NB4 (cell line): ENCODE results near the gene PDE7B.

Experiments
- DNase-seq: peaks from one replicate; pipeline ENCODE4 v3.0.0; 2010; ENCODE audit warnings: low read depth
- H3K4me3 ChIP-seq: one replicate; pipeline ENCODE4 v1.5.1; 2011; ENCODE audit warnings: mild to moderate bottlenecking, low read depth, low read length, moderate library complexity
- MYC ChIP-seq: IDR thresholded peaks from 2 replicates; pipeline ENCODE4 v1.6.1; 2011; ENCODE audit warnings: low read depth, low read length
- POLR2A ChIP-seq: IDR thresholded peaks from 2 replicates; pipeline ENCODE4 v1.6.1; 2011; ENCODE audit warnings: mild to moderate bottlenecking; ENCODE audit not compliant: insufficient read length; ENCODE audit errors: extremely low read depth
- TF ChIP-seq, protein P1 (sequence below): IDR thresholded peaks from one replicate; pipeline ENCODE4 v1.5.1; 2012; ENCODE audit warnings: low read depth, low read length
- TF ChIP-seq, protein P2 (sequence below): IDR thresholded peaks from 2 replicates; pipeline ENCODE4 v1.6.1; 2011; ENCODE audit warnings: low read depth, low read length

Gene PDE7B

DNA sequence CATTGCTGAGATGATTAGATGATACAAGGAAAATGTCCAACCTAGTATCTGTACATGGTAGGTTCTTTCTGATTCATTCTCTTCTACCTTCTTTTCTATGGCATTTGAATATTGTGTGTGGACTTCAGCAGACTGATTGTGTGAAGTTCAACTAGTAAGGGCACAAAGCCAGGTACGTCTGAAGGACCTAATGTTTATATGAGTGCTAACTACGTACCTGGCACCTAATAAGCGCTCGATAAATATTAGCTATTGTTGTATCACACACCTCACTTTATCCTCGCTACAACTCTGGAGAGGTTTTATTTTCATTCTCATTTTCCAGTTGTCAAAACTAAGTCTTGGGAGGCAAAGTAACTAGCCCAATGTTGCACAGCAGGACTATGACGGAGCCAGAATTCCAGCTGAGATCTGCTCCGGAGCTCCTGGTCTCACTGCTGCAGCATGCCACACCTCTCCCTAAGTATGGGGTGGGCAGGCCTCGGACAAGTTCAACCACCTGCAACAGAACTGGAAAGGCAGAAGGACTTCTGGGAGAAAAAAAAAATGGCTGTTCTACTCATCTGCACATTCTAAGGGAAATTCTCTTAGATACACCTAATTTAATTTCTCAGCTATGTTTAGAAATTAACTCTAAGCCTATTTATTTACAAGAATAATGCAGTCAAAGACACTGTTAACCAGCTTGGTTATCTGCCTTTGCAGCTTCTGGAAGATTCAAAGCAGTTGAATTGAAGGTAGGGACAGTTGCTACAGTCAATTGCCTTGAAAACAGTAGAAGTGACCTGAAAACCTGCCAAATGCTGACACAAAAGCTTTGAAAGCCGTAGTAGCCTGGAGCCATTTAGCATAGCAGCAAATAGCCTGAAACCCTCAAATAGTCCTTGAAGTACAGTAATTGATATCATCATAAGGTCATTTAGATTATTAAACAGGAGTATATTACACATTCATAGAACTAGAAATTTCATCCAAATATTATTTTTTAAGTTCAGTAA, 165.0 kb downstream of the PDE7B start:
- no peak for DNase-seq
- TF ChIP-seq, protein P1, sequence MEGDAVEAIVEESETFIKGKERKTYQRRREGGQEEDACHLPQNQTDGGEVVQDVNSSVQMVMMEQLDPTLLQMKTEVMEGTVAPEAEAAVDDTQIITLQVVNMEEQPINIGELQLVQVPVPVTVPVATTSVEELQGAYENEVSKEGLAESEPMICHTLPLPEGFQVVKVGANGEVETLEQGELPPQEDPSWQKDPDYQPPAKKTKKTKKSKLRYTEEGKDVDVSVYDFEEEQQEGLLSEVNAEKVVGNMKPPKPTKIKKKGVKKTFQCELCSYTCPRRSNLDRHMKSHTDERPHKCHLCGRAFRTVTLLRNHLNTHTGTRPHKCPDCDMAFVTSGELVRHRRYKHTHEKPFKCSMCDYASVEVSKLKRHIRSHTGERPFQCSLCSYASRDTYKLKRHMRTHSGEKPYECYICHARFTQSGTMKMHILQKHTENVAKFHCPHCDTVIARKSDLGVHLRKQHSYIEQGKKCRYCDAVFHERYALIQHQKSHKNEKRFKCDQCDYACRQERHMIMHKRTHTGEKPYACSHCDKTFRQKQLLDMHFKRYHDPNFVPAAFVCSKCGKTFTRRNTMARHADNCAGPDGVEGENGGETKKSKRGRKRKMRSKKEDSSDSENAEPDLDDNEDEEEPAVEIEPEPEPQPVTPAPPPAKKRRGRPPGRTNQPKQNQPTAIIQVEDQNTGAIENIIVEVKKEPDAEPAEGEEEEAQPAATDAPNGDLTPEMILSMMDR = no peak
- TF ChIP-seq POLR2A = no peak
- TF ChIP-seq MYC = no peak
- TF ChIP-seq, protein P2, sequence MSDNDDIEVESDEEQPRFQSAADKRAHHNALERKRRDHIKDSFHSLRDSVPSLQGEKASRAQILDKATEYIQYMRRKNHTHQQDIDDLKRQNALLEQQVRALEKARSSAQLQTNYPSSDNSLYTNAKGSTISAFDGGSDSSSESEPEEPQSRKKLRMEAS = no peak
- H3K4me3 ChIP-seq = no peak overlapping the region

DNA sequence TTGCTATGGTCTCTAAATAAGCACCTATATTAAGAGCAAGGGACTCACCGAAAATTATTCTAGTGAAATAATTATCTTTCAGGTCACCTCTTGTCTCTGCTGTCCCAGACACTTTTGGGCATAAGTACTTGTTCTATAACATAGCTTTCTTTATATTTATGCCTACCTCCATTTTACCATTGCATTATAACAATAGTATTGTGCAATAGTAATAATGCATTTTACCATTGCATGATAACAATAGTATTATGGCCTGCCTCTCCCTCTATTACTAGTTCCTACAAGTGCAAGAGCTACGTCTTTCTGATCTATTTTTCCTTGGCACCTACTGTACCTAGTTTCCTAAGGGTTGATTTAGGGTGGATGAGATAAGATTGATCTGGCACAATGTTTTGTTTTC, 169.2 kb downstream of the PDE7B start:
- H3K4me3 ChIP-seq = no peak overlapping the region
- TF ChIP-seq MYC (no peak), POLR2A (no peak)
- TF ChIP-seq, protein P2 = no peak
- TF ChIP-seq, protein P1 = no peak
- no peak for DNase-seq

DNA sequence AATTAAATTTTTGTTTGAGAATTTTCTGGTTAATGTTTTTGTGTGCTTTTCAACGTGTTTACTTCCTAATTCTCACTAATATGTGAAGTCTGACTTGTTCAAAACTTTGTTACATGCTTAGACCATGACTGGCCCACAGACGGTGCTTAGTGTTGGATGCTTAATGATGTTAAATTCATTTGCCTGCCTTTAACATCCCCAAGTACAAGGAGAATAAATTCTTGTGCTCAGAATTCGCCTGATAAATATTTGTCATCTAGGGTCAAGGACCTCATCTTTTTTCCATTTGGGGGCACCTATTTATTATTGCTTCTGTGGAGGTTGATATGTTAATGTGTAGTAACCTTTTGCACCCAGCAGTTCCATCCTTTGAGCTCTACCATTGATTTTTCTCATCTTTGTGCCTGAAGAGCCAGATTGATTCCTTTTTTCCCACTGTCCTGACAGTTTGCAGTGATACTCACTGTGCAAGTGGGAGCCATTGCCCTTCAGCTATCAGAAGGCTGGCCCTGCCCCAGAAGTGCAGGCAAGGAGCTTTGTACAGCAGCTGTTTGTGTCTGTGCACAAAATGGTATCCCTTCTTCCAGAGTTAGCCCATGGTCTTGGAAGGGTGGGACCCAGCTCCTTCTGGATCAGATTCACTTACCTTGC, 170.8 kb downstream of the PDE7B start:
- TF ChIP-seq, protein P2 = no peak
- TF ChIP-seq MYC = no peak
- TF ChIP-seq POLR2A = no peak
- TF ChIP-seq, protein P1 = no peak
- no peak for DNase-seq
- no peak overlapping the region for H3K4me3 ChIP-seq

GRCh38 chr6:136024711-136025110, 173.2 kb downstream of the PDE7B start:
- no peak for DNase-seq
- TF ChIP-seq, protein P1 = no peak
- TF ChIP-seq, protein P2 = no peak
- TF ChIP-seq MYC (no peak), POLR2A (no peak)
- no peak overlapping the region for H3K4me3 ChIP-seq

DNA sequence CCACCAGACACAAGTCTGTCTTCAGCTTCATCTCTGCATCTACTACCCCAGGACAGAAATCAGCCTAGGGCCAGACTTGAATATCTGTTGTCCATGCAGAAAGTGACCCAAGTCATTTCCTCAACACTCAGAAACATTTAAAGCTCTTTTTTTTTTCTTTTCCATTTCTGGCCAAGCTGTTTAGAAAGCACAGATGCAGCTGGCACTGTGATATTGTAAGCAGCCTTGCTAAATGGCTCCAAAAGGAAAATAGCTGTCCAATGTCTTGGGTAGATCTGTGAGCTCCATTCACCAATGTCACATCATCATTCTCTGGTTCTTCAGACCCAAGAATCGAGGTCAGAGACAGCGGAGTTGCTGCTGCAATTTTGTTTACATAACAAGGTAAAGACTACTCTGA, 174.2 kb downstream of the PDE7B start:
- H3K4me3 ChIP-seq = no peak overlapping the region
- TF ChIP-seq MYC (no peak), POLR2A (no peak)
- TF ChIP-seq, protein P2 = no peak
- TF ChIP-seq, protein P1 = no peak
- no peak for DNase-seq
